ENCODE data around the gene ADAMTS17.

The ADAMTS17 gene

GRCh38 chr15:100221471-100222348 is 120.1 kb downstream of the ADAMTS17 start:
- DNase-seq (ENCODE audit: low read depth), result no peak

- DNase-seq (ENCODE audit: low read depth), result no peak
These were observed 121.6 kb downstream of the ADAMTS17 start for GRCh38 chr15:100220058-100220768.

- no peak for DNase-seq (ENCODE audit: low read depth)
These were observed 123.3 kb downstream of the ADAMTS17 start for GRCh38 chr15:100218434-100218833.

GRCh38 chr15:100216182-100216581 is 125.6 kb downstream of the ADAMTS17 start:
- DNase-seq (ENCODE audit: low read depth), result no peak

- no peak for DNase-seq (ENCODE audit: low read depth)
These were observed 126.0 kb downstream of the ADAMTS17 start for GRCh38 chr15:100215843-100216169.

- DNase-seq (ENCODE audit: low read depth), result no peak
These were observed 126.5 kb downstream of the ADAMTS17 start for GRCh38 chr15:100215031-100215842.

GRCh38 chr15:100211855-100212850 is 129.6 kb downstream of the ADAMTS17 start:
- no peak for DNase-seq (ENCODE audit: low read depth)

GRCh38 chr15:100210338-100210737 is 131.4 kb downstream of the ADAMTS17 start:
- no peak for DNase-seq (ENCODE audit: low read depth)

GRCh38 chr15:100208921-100209603 is 132.7 kb downstream of the ADAMTS17 start:
- no peak for DNase-seq (ENCODE audit: low read depth)

GRCh38 chr15:100207053-100207452 is 134.7 kb downstream of the ADAMTS17 start:
- no peak for DNase-seq (ENCODE audit: low read depth)

GRCh38 chr15:100206643-100207042 is 135.1 kb downstream of the ADAMTS17 start:
- DNase-seq (ENCODE audit: low read depth), result no peak

- DNase-seq (ENCODE audit: low read depth), result no peak
These were observed 136.1 kb downstream of the ADAMTS17 start for GRCh38 chr15:100205549-100206295.

GRCh38 chr15:100204771-100205170 is 137.0 kb downstream of the ADAMTS17 start:
- DNase-seq (ENCODE audit: low read depth), result no peak

- DNase-seq (ENCODE audit: low read depth), result no peak
These were observed 137.6 kb downstream of the ADAMTS17 start for GRCh38 chr15:100204211-100204610.

- no peak for DNase-seq (ENCODE audit: low read depth)
These were observed 139.3 kb downstream of the ADAMTS17 start for GRCh38 chr15:100202309-100202960.

GRCh38 chr15:100201376-100202280 is 140.1 kb downstream of the ADAMTS17 start:
- DNase-seq (ENCODE audit: low read depth), result peak; percentile 8

GRCh38 chr15:100200287-100200880 is 141.4 kb downstream of the ADAMTS17 start:
- DNase-seq (ENCODE audit: low read depth), result no peak

- DNase-seq (ENCODE audit: low read depth), result no peak
These were observed 142.0 kb downstream of the ADAMTS17 start for GRCh38 chr15:100199711-100200286.
